GM19324 (cell line): ENCODE data around the gene TEX19.
"Not testable (repeated sequence)": the region's sequence is repeated elsewhere in the genome, so short reads cannot be mapped to it uniquely, and the experiment has no call there.

Experiments used
- ATAC-seq: cut with Tn5 transposase; IDR thresholded peaks from one replicate; pipeline ENCODE4 v1.9.1; 2021; ENCODE audit warnings: mild to moderate bottlenecking, moderate library complexity; ENCODE audit not compliant: unreplicated experiment, low FRiP score

The TEX19 gene

GRCh38 chr17:82333279-82334171 lies 25.5 kb upstream of the TEX19 start, which contains the start of gene SECTM1:
TSS of gene SECTM1 (minus strand) at chr17:82333766. CDS start at chr17:82327240, 6,526 bp downstream.
- no peak for ATAC-seq

- no peak for ATAC-seq
Measured at GRCh38 chr17:82334204-82334621, 24.8 kb upstream of the TEX19 start.

GRCh38 chr17:82334622-82335394 lies 24.2 kb upstream of the TEX19 start:
- no peak for ATAC-seq

DNA sequence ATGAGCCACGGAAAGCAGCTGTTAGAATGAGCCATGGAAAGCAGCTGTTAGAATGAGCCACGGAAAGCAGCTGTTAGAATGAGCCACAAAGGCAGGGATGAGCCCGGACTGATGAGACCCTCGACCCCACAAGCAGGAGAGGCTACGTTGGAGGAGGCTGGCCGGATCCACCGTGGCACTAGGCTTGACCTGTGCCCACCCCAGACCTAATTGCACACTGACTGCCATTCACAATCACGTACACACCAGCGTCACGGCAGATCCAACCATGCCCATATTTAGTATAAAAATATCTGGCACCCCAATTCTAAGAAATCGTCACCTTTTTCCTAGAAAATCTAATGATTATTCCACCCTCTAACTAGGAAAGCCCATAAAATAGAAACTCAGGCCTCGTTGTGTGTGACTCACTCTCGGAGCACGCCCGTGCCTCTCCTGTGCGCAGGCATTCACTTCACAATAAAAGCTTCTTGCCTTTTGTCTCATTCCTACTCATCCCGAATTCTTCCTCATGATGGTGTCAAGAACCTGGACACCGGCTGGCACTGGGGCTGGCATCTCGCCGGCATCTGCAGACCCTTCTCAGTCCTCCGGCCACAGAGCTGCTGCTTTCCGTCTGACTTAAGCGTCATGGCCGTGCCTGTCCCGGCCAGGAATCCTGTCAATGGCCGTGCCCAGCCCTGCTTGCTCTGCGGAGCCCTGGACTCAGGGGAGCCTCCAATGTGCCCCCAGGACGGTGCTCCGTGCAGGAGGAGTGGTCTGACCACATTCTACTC lies 20.0 kb upstream of the TEX19 start:
- no peak for ATAC-seq

GRCh38 chr17:82339634-82340580 lies 19.1 kb upstream of the TEX19 start:
- no peak for ATAC-seq

GRCh38 chr17:82342361-82343079 lies 16.5 kb upstream of the TEX19 start:
- ATAC-seq, result no peak

GRCh38 chr17:82343560-82343959 lies 15.5 kb upstream of the TEX19 start:
- ATAC-seq, result no peak

DNA sequence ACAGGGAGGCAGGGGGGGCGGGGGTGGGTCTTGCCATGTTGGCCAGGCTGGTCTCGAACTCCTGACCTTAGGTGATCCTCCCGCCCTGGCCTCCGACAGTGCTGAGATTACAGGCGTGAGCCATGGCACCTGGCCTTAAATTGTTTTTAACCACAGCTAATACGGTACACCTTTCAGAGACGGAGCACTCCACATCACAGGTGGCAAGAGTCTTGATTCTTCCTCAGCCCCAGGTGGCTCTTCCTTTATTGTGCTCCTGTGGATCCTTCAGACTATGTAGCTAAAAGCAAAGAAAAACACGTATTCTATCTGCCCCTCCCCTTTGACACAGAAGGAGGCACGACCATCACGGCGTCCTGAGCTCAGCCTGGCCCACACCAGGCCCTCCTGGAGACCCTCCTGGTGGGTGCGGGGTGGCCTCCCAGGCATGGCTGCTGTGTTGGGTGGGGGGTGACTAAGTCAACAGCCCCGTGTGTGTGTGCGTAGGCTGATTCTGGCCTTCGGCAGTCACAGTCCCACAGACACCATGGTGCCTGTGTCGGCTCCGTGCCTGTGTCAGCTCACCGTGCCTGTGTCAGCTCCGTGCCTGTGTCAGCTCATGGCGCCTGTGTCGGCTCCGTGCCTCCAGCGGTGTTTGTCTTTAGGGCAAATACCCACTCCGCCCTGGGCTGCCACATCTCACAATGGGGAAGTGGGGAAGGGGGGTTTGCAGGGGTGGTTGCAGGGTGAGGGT lies 14.7 kb upstream of the TEX19 start:
- ATAC-seq, result no peak

DNA sequence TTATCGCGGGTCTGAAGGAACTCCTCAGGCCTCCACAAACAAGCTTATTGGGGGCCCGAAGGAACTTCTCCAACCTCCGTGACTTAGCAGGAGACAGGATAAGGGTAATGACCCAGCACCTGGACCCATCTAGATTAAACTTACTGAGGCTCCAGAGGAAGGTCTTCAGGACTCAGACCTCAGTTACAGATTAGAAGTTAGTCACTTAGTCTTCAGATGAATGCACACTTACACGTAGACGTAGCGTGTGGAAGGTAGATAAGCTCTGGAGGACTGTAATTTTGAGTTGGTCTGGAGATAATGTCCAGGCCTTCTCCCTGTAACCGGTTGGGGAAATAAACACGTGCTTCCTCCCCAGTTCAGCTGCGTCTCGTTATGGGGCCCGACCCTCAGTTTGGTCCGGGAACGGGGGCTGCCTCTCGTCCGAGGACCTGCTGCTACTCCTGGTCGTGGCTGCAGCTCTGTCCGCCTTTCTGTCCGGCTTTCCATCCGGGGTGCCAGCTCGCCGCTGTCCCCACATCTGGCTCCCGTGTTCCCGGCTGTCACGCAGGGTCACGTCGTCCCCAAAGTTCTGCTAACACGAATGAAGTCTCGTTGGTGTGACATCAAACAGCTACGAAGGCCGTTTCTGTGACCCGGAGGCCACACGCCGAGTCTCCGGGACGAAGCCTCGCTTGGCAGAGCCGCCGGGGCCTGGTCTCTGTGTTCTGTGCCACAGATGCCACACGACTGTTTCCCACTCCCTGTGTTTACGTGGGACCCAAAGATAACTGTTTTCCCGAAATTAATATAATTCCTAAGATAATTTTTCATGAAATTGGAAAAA lies 13.7 kb upstream of the TEX19 start:
- ATAC-seq, result no peak

GRCh38 chr17:82346342-82347300 lies 12.4 kb upstream of the TEX19 start:
- no peak for ATAC-seq

DNA sequence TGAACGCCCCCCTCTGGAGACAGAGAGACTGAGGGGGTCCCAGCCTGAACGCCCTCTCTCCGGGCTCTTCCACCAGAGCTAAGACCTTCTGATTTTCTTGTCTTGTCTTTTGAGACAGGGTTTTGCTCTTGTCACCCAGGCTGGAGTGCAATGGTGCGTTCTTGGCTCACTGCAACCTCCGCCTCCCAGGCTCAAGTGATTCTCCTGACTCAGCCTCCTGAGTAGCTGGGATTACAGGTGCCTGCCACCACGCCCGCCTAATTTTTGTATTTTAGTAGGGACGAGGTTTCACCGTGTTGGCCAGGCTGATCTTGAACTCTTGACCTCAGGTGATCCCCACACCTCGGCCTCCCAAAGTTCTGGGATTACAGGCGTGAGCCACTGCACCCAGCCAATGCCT lies 11.1 kb upstream of the TEX19 start:
- not testable (repeated sequence) for ATAC-seq

DNA sequence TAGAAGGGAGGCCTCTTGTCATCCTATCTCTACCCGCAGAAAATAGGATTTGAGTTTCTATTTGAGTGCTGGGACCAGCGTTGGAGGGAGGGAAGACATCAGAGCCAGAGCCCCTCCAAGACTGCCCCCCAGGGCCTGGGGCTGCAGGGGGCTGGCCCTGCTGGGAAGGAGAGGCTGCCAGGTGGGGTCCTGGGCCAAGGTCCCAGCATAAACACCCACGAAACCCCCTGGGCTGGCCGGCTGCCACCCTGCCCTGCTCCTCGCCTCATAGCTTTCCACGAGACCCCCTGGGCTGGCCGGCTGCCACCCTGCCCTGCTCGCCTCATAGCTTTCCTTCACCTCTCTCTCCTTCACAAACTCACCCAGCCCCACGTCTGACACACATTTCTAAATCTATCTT lies 10.6 kb upstream of the TEX19 start:
- ATAC-seq, result no peak

DNA sequence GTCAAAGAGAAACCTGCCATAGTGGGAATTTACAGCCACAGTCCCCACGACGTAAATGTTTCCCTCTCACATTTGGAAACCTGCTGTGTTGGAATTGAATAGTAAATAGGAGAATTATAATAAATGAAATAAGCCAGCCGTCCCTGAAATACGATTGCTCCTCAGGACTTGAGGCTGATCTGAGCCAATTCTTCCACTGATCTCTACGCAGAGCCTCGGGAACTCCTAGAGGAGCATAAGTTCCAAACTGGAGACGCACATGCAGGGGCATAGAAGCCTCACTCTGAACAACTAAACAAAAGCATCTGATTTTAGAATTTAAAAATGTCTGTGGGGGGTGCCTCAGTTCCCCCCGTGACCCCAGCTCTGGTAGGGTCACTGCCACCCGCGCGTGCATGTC lies 10.2 kb upstream of the TEX19 start:
- no peak for ATAC-seq

DNA sequence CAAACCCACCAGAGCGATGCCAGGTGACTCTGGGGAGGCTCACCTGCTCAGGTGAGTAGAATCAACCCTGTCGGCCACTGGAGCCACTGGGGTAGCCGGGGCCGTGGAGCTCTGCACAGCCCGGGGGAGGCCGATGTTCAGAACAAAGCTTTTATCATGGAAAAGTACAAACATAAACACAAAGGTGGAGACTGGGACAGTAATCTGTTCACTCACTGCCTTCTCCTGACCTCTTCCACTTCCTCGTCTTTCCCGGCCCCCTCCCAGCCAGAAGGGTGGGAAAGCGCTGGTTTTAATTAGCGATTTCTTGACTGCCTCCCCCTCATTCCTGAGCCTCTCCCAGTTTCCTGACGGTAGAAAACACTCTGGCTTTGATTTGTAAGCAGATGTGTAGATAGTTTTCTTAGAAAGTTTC lies 9.8 kb upstream of the TEX19 start:
- ATAC-seq, result no peak

- ATAC-seq, result peak; percentile 33
Measured at GRCh38 chr17:82350182-82351030, 8.6 kb upstream of the TEX19 start.
